OCI-M1 (cell line): ENCODE data around the gene PEMT.

ENCODE experiments used
- DNase-seq: peaks from one replicate; lab custom pipeline; 2025; lab: John Stamatoyannopoulos, UW

PEMT gene

GRCh38 chr17:17503566-17504130 lies 87.9 kb downstream of the PEMT start:
- DNase-seq: no peak

GRCh38 chr17:17502741-17503565 lies 88.6 kb downstream of the PEMT start:
- DNase-seq: no peak

DNA sequence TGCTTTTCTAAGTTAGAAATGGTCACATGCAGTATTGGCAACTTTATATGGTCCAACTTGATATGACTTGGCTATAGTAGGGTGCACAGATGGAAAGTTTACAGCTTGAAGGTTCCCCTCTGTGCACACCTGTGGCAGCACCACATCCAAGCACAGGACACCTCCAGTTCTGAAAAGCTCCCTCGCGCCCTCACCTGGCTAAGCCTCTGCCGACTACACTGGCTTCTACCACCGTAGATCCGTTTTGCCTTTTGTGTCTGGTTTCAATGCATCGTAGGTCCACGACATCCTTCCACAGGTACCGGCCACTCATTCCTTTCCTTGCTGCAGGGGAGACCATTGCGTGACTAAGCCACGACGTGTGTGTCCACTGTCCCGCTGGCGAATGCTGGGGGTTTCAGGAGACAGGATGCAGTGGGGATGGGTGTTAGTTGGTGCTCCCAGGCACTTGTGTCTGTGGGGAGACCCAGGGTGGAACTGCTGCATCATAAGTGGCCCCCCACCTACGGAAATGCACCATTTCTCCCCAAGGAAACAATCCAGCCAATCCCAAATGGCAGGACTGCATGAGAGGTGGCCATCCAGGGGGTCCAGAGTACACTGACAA lies 90.4 kb downstream of the PEMT start:
- DNase-seq: no peak

GRCh38 chr17:17499402-17500145 lies 91.9 kb downstream of the PEMT start:
- no peak for DNase-seq

DNA sequence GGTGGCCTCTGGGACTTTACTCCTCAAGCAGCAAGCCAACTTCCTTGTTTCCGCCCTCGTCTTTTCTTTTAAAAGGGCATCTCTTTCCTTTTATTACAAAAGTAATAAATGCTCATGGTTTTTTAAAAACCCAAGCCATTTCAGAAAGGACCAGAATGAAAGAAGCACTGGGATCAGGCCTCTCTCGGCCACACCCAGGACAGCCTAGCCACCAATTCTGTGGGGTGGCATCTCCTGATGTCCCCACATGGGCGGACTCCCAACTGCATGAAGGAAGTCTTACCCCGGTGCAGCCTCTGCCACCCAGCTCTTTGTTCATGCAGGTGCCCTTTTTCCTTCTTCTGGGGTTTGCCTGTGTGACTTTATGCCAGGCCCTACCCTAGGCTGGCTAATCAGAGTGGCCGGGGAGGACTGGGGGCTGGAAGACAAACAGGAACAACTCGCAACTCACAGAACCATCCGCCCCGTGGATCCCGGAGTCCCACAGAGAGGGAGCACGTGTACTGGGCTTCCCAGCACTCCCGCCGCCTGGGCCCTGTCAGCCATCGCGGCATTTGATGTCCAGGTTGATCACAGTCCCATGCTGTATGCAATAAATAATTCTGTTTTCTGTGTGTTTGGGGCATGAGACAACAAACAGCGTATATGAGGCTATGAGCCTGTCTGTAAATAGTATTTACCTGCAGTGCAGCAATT lies 92.8 kb downstream of the PEMT start:
- no peak for DNase-seq

DNA sequence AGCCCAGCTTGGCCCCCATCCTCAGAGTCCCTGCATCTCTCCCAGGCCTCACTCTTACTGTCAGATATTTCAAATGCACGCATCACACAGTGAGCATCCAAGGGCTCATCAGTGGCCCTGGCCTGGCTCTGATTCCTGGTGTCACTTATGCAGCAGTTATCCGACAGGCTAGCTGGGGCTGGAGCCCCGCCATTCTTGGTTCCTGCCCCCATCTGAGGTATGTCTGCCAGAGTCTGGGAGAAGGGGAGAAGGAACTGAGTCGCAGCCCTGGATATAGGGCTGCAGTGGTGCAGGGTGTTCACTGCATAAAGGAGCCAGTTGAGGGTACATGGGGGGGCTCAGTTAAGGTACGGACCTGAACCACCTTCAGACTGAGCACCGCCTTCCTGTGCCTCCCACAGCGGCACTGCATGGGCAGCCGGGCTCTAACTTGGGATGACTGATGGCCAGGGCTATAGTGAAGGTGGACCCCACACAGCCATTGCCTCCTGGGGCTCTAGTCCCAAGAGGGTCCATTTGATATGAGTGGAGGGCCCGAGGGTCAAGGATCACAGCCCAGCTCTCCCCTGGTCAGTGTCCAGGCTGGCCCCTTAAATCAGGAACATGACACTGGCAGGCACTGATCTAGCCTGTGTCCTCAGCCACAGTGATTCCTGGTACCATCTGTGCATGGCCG lies 93.5 kb downstream of the PEMT start:
- no peak for DNase-seq

DNA sequence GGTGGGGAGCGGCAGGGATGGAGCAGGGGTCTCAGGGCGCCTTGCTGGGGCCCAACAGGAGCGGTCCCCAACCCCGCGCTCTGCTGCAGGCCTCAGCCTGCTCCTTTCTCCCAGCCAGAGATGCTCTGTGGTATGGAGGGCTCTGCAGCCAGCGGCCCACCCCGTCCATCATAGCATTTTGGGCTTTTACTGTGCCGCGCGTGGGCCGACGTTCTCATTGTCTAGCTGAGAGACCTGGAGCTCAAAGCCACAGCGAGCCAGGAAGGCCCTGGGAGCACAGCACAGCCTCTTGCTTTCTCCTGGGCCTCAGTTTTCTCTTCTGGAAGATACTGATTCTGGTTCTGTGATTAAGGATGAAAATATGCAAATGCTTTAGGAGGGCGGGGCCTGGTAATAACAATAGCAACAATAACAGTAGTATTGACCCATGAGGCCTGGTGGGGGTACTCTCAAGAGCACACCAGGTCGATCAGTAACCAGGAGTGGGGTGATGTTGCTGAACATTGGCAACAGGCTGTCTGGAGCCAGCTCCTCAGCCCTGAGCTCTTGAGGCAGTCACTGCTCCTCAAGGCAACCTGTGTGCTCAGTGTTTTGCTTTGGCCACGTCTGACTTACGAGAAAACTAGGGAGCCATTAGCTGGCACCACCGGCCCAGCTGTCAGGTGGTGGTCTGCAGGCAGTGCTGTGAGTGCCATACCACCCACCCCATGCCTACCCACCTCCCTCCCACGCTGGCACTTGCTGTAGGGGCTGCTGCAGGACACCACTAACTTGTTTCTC lies 94.3 kb downstream of the PEMT start:
- no peak for DNase-seq

GRCh38 chr17:17496189-17497064 lies 95.1 kb downstream of the PEMT start, which contains the start of gene RASD1:
Gene RASD1, minus strand, starts transcription at chr17:17496395. Its CDS starts 214 bp downstream, at chr17:17496181.
- peak; percentile 79 for DNase-seq

- no peak for DNase-seq
Measured at GRCh38 chr17:17495536-17496188, 95.8 kb downstream of the PEMT start.

- DNase-seq: no peak
Measured at GRCh38 chr17:17494870-17495535, 96.5 kb downstream of the PEMT start.

GRCh38 chr17:17494499-17494869 lies 97.0 kb downstream of the PEMT start:
- DNase-seq: no peak

DNA sequence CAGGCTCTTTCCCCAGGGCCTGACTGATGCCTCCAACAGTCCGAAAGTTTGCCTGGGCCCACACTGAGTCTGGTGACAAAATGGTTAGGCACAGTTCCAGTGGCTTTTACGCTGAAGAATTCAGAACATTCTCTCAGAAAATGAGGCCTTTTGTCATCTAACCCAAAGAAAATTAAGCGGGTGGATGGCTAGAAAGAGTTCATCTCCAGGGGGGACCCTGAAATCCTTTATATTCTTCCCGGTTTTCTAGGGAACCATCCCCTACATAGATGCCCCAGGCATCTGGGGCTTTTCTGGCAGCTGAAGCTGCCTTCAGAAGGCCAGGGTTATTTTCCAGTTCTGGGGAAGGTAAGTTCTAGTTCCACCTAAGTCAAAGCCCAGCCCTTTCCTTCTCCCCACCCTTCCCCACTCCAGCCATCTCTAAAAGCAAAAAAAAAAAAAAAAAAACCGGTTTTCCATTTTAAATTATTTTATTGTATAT lies 97.5 kb downstream of the PEMT start:
- no peak for DNase-seq

DNA sequence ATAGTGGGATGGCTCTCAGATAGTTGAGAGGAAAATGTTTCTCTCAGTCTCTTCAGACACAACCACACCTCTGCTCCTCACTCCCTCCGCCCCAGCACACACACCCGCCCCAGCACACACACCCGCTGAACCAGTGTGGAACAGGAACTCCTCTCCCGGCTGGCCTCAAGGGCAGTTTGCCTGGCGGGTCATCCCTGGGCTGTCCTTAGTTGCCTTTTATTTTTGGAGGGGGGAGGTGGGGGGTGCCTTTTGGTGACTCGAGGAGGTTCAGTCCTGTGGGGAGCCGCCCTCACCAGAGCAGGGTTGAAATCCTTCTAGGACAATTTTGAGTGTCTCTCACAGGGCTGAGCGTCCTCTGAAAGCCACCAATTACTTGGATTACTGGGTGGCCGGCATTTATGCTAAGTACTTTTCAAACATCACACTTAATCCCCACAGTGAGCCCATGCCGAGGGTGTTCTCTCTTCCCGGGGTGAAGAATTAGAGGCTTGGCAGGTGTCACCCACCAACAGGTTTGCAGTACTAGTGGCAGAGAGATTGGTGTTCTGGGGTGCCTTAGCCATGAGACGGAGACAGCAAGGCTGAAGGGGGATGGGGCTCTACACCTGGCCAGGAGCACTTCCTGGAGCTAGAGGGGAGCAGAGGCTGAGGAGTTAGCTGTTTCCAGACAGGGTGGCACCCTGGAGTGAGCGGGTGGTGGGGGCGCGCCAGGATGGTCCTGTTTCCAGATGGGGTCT lies 98.1 kb downstream of the PEMT start:
- DNase-seq: no peak

GRCh38 chr17:17492571-17492970 lies 98.9 kb downstream of the PEMT start:
- no peak for DNase-seq

- no peak for DNase-seq
Measured at GRCh38 chr17:17492085-17492484, 99.4 kb downstream of the PEMT start.

- DNase-seq: no peak
Measured at GRCh38 chr17:17491546-17491988, 99.9 kb downstream of the PEMT start.

- DNase-seq: no peak
Measured at GRCh38 chr17:17491031-17491471, 100.5 kb downstream of the PEMT start.
